GM13977 (cell line): ENCODE measurements around the gene ACTL8.

Experiments used
- DNase-seq: peaks from one replicate; pipeline ENCODE4 v3.0.0; 2012; ENCODE audit warnings: low spot score
- in situ Hi-C: fragments of 300-500 bp; cut with MboI; formaldehyde crosslinking; loops from one replicate; pipeline ENCODE4 v1.12.0; 2022; ENCODE audit warnings: low sequenced_read_pairs, low pct_unique_long_range_greater_than_20kb, mixed read lengths, inconsistent platforms; ENCODE audit not compliant: unreplicated experiment
- TF ChIP-seq, protein P1 (sequence below): IDR thresholded peaks from 2 replicates; pipeline ENCODE4 v1.5.1; 2012; ENCODE audit warnings: mild to moderate bottlenecking, control low read depth; ENCODE audit not compliant: insufficient read depth; ENCODE audit errors: extremely low read depth, missing control alignments

Gene ACTL8, protein sequence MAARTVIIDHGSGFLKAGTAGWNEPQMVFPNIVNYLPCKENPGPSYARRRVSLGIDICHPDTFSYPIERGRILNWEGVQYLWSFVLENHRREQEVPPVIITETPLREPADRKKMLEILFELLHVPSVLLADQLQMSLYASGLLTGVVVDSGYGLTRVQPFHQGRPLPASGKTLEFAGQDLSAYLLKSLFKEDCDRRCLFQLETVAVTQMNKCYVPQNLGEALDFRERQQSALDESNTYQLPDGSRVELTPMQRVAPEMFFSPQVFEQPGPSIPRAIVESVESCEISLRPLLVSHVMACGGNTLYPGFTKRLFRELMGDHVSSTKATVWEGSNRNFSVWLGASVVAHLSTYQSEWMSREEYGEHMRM

DNA sequence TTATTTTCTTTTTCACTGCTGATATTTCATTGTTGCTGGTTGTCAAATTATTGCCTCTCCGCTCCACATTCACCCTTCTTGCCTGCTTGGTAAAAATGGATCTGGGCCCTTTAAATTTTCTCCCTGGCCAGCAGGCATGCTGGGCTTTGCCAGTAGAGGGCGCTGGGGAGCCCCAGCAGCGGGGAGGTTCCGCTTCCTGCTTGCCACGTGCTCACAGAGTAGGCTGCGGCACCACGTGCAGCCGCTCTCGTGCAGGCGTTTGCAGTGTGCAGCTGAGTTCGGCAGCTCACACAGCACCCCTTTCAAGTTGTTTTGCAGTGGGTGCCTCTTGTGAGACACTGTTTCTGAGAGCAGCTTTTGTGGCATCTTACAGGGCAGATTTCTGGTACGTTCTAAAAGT is at the start of gene ACTL8:
ACTL8 (plus strand) TSS at position 214 of the 400 bp plus-strand sequence. CDS start 67,676 bp downstream, outside the sequence.
- TF ChIP-seq, protein P1, sequence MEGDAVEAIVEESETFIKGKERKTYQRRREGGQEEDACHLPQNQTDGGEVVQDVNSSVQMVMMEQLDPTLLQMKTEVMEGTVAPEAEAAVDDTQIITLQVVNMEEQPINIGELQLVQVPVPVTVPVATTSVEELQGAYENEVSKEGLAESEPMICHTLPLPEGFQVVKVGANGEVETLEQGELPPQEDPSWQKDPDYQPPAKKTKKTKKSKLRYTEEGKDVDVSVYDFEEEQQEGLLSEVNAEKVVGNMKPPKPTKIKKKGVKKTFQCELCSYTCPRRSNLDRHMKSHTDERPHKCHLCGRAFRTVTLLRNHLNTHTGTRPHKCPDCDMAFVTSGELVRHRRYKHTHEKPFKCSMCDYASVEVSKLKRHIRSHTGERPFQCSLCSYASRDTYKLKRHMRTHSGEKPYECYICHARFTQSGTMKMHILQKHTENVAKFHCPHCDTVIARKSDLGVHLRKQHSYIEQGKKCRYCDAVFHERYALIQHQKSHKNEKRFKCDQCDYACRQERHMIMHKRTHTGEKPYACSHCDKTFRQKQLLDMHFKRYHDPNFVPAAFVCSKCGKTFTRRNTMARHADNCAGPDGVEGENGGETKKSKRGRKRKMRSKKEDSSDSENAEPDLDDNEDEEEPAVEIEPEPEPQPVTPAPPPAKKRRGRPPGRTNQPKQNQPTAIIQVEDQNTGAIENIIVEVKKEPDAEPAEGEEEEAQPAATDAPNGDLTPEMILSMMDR: no peak
- no peak for DNase-seq
- in situ Hi-C loops: no loop called here

DNA sequence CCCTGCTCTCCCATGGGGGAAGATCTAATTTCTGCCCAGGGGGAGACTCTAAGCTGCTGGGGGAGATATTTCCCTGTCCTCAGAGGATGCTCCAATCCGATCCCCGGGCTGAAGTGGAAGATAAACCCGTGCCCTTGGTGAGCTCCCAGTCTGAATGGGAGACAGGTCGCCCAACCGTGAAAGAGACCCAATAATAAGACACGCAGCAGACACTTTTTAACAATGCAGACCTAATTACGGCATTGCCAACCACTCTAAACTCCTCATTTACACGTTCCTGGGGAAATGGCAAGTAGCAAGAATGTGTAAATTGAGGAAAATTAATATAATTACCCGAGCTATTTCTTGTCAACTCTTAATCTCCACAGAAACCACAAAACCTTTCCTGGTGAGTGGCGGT is 48.7 kb upstream of the ACTL8 start:
- in situ Hi-C loops: no loop called here
- TF ChIP-seq, protein P1: no peak
- DNase-seq: no peak

DNA sequence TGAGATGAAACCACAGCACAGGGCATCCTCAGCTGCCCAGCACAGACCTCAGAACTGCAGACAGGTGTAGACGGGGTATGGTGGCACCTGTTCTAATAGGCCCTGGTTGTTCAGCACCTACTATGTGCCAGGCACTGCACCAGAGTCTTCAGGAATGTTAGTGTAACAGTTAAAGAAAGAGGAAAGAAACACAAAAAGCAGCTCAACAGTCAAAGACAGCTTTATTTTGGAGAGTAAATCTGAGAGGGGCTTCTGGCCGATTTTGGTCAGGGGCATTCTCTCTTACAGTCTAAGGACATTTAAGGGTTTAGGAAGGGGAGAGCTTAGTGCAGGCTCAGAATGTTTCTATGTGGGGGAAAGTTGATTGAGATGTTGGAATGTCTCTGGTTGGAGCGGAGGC is 45.2 kb upstream of the ACTL8 start:
- in situ Hi-C loops: no loop called here
- TF ChIP-seq, protein P1: no peak

DNA sequence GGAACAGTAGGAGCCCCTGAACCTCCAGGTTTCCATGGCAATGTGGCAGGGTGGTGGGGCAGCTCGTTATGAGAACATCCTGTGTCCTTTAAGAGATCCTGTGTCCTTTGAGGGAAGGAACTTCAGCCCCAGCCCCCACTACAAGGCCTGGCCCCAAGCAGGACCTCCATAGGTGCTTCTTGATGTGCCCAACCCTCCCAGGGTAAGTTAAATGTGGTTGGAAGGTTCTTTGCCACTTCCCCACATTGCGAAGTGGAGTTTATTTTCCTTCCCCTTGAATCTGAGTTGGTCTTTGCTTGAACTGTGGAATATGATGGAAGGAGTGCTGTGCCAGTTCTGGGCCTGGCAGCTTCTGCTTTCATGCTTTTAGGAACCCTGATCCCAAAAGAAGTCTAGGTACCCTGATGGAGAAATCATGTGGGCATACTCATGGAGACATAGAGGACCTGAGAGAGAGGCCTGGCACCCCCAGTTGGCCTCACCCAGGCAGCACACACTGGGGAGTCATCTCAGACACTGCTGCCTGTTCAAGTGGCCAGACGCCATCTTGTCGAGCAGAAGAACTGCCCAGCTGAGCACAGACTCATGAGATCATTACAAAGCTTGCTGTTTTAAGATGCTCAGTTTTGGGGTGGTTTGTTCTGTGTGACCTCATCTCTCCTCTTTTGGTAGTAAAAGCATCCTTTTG is 44.1 kb upstream of the ACTL8 start:
- in situ Hi-C loops: no loop called here
- DNase-seq: no peak
- TF ChIP-seq, protein P1: no peak

More for the DNA sequence above, 45.2 kb upstream of the ACTL8 start:
- DNase-seq: no peak

DNA sequence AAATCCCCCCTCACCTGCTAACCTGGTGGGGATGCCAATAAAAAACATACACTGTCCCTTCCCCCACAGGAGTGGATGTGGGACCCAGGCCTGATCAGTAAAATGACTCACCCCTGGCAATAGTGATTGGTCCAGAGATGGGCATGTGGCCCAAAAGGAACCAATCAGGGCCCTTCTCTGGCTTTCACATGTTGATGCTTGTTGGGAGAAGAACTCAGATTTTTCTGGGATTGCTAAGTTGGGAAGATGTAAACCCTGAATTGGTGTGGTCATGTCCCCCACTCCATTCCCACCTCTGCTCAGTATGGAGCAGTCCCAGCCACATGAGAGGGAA is 43.6 kb upstream of the ACTL8 start:
- TF ChIP-seq, protein P1: no peak
- no peak for DNase-seq
- in situ Hi-C loops: no loop called here

DNA sequence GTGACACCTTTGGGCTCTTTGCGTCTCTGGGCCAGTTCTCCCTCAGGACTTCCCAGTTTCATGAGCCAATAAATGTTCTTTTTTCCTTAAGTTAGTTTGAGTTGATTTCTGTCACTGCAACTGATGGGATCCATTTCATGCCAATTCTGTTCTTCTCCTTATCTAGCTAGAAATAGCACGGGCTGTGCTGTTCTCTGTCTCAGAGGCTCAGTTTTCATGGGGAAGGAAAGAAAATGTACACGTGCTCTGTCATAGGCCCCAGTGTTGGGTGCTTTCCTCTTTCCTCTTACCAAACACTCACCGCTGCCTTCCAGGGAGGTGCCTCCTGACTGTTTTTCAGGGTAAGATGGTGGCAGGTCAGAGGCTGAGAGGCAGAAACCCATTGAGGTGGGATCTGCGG is 43.2 kb upstream of the ACTL8 start:
- TF ChIP-seq, protein P1: no peak
- in situ Hi-C loops: no loop called here
- DNase-seq: no peak
